ENCODE measurements around the gene ARMC2. TPM values are rescaled to one million over a fixed set of nuclear protein-coding genes. Genes with fewer than 3 reads are reported as not detected.

The ARMC2 gene
- total and polyA plus RNA-seq, 2 of the 8 experiments (the other 6 are each of a cell fraction or from before 2014, with no cell fraction given) = 1.6 to 4.4 TPM

DNA sequence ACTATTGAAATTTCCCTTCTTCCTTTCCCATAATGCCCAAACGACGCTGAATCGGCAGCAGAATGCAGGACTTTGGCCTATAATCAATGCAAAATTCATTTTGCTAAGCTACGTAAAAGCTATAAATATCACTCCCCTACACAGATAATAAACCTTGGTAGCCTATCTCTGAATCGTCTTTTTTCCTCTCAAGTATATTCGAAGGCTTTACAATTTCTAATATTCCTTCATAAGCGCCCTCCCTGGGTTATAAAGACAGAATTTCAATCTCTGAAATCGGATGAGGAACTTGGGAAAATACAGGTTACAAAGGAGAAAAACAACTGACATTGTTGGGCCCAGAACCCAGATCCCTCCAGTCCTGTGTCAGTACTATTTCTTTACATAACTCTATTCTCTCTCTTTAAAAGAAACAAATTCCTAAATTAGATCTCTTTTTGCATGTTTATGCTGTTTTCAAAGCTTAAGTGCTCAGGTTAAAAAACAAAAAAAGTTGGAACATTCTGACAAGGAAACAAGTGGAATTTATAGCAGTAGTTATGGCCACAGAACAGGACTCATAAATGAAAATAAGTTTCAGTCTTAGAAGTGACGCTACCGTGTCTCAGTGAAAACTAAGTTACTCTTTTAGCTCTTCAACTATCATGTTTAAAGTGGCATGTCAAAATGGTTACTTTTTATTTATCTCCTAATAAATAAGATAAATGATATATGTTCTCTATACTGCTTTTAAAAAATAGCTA lies 161.9 kb downstream of the ARMC2 start:
- POLR2A ChIA-PET (ENCODE audit: partially characterized antibody) = interaction anchor here (1.5 to 1.9 kb wide), 2 partner anchors 9 to 84 kb away, joined by 4 to 8 read pairs; partner anchors contain the start of gene SESN1
- Histone ChIP-seq H3K4me3 (ENCODE audit: extremely low read depth in 1 of 4, insufficient read depth in 2 of 4, low read depth in 3 of 4, low read length in 4 of 4) (peak overlapping the region; percentile 86 to 95 (median 90)), H3K4ac (replicated peaks; ENCODE audit: insufficient read length, low read depth, low read length) (no peak overlapping the region), H3K23me2 (ENCODE audit: low read depth, low read length) (peaks cover 9% of the 10 kb centered on the region), H3K9ac (replicated peaks in 1 of 4; ENCODE audit: extremely low read depth in 1 of 4, low read depth in 3 of 4, low read length in 3 of 4) (peak overlapping the region in 3 of 4 experiments; percentile 58 to 85 (median 65); a peak in 6 of 7 replicates), H2AK5ac (ENCODE audit: low read depth, low read length) (no peak overlapping the region), H3K4me2 (ENCODE audit: insufficient read depth in 1 of 2, low read depth in 2 of 2, low read length in 2 of 2) (peak overlapping the region; percentile 85 to 95), H2BK12ac (ENCODE audit: low read depth, low read length) (no peak overlapping the region), H3K79me2 (ENCODE audit: control insufficient read depth in 1 of 2, insufficient read depth in 2 of 2, low read length in 2 of 2) (peaks cover 0 to 27% of the 10 kb centered on the region in 2 experiments; a peak in 2 of 4 replicates), H3K23ac (ENCODE audit: insufficient read length) (no peak overlapping the region), H3K36me3 (ENCODE audit: control insufficient read depth in 2 of 4, insufficient read depth in 4 of 4, low read length in 3 of 4) (no peaks in the 10 kb centered on the region), H4K8ac (ENCODE audit: extremely low read depth, insufficient read depth, low read length) (no peak overlapping the region), H2BK20ac (ENCODE audit: low read length) (no peak overlapping the region), H2AFZ (ENCODE audit: low read length) (peak overlapping the region; percentile 98), H2BK5ac (ENCODE audit: low read depth, low read length) (no peak overlapping the region), H3K79me1 (ENCODE audit: low read depth, low read length) (no peaks in the 10 kb centered on the region), H3K27me3 (replicated peaks in 1 of 4; ENCODE audit: control insufficient read depth in 3 of 4, extremely low read depth in 1 of 4, insufficient read depth in 3 of 4, low read length in 3 of 4) (peaks cover 0 to 1% (median 0%) of the 10 kb centered on the region in 4 experiments; a peak in 1 of 7 replicates), H4K5ac (ENCODE audit: insufficient read length, low read depth, low read length) (no peak overlapping the region), H4K91ac (replicated peaks; ENCODE audit: insufficient read length, low read length) (no peak overlapping the region), H3K18ac (ENCODE audit: extremely low read depth, low read length) (no peak overlapping the region; the same call in 1 of the 2 replicates), H3K56ac (replicated peaks; ENCODE audit: insufficient read length, low read depth, low read length) (no peak overlapping the region), H3K27ac (ENCODE audit: low read depth, low read length) (0 out of 2 replicates have a peak overlapping the region, but pooled peaks have one; percentile 43), H3K4me1 (replicated peaks in 1 of 4; ENCODE audit: control insufficient read depth in 3 of 4, insufficient read depth in 4 of 4, low read length in 3 of 4) (peaks cover 0 to 6% (median 0%) of the 10 kb centered on the region in 4 experiments; a peak in 3 of 7 replicates), H2BK120ac (replicated peaks; ENCODE audit: low read depth, low read length) (no peak overlapping the region), H2BK15ac (ENCODE audit: low read length) (no peak overlapping the region), H3K14ac (ENCODE audit: insufficient read length) (no peak overlapping the region), H4K20me1 (replicated peaks in 1 of 2; ENCODE audit: control insufficient read depth in 1 of 2, insufficient read depth in 2 of 2, low read length in 2 of 2) (no peaks in the 10 kb centered on the region), H3K9me3 (ENCODE audit: insufficient read depth in 2 of 2, low read depth in 1 of 2, low read length in 1 of 2) (no peaks in the 10 kb centered on the region)
- 43% methylated on average over 10 of the region's 10 CpGs; no CpG with 5 or more reads in 1 of the 2 experiments for WGBS, 2 experiments (ENCODE audit: extremely low coverage in 1 of 2, insufficient coverage in 1 of 2, insufficient read length in 1 of 2, insufficient replicate concordance in 2 of 2, low coverage in 1 of 2, low lambda C conversion rate in 2 of 2, missing lambda C conversion rate in 1 of 2)
- CTCF ChIA-PET (ENCODE audit: partially characterized antibody) = interaction anchor here (0.8 to 1.2 kb wide), 3 partner anchors 20 to 61 kb away, joined by 3 to 4 read pairs (median 3); no protein-coding TSS in a partner anchor
- DNase-seq (ENCODE audit: low read depth in 1 of 2, low spot score in 2 of 2) (no peak), FAIRE-seq (no peak)
- TF ChIP-seq KDM5A (IDR thresholded peaks at IDR 0.05; ENCODE audit: low read length) = no peak
- TF ChIP-seq EZH2 (IDR thresholded peaks at IDR 0.05; ENCODE audit: low read depth, low read length, severe bottlenecking) = no peak
- no peak for TF ChIP-seq JUN (IDR thresholded peaks at IDR 0.05; ENCODE audit: low read depth, low read length)
- TF ChIP-seq, protein P1, sequence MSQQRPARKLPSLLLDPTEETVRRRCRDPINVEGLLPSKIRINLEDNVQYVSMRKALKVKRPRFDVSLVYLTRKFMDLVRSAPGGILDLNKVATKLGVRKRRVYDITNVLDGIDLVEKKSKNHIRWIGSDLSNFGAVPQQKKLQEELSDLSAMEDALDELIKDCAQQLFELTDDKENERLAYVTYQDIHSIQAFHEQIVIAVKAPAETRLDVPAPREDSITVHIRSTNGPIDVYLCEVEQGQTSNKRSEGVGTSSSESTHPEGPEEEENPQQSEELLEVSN (IDR thresholded peaks at IDR 0.05) = no peak
- TF ChIP-seq POLR2A (IDR thresholded peaks at IDR 0.05; ENCODE audit: control extremely low read depth in 1 of 2, low read depth in 2 of 2, low read length in 2 of 2) = no peak
- TF ChIP-seq EGR1 (IDR thresholded peaks at IDR 0.05; ENCODE audit: borderline replicate concordance, low read depth, low read length) = no peak
- TF ChIP-seq TEAD4 (IDR thresholded peaks at IDR 0.05; ENCODE audit: low read depth, low read length) = no peak
- no peak for TF ChIP-seq HDAC2 (IDR thresholded peaks at IDR 0.05; ENCODE audit: borderline replicate concordance in 1 of 2, low read depth in 2 of 2, low read length in 2 of 2)
- no peak for TF ChIP-seq SP4 (IDR thresholded peaks at IDR 0.05; ENCODE audit: low read length)
- no peak for TF ChIP-seq CHD2 (IDR thresholded peaks at IDR 0.05; ENCODE audit: low read length)
- no peak for TF ChIP-seq TAF7 (optimal IDR thresholded peaks at IDR 0.05; ENCODE audit: borderline replicate concordance, low read depth, low read length)
- no peak for TF ChIP-seq SP1 (IDR thresholded peaks at IDR 0.05; ENCODE audit: low read depth, low read length)

Measured in H1 (cell line).